ENCODE results near the gene CASD1.

The CASD1 gene

DNA sequence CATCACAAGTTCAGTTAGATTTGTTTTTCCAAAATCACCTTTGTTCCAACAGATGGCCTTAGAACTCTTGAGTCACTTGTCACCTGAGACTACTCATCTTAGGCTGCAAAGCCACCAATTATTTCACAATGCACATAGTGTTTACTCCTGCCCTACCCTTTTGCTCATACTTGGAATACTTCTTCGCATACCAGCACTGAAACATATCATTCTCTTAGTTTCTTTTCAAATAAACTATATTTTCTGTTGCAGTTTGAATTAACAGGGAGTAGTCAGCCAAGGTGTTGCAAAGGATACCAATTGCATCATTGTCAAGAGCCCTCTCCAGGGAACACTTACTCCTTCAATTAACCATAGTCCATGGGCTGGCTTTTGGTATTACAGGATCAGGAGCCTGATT is 71.0 kb downstream of the CASD1 start:
- DNase-seq (ENCODE audit: low read depth), result no peak

DNA sequence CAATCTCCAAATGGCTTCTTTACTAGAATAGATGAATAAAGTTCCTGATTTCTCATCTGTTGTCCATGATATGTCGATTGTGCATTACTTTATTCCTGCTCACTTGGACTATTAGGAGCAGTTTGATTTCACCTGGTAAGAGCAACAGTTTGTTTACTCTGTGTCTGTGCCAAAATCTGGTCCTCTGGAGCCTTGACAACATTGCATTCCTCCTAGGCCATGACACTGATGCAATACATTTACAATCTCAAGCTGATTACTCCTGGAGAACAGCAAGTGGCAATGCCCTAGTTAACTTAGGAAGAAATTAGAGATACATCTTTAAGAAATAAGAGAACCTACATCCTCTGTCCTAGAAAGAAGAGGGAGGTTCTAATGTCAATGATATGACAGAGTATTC is 74.5 kb downstream of the CASD1 start:
- no peak for DNase-seq (ENCODE audit: low read depth)

DNA sequence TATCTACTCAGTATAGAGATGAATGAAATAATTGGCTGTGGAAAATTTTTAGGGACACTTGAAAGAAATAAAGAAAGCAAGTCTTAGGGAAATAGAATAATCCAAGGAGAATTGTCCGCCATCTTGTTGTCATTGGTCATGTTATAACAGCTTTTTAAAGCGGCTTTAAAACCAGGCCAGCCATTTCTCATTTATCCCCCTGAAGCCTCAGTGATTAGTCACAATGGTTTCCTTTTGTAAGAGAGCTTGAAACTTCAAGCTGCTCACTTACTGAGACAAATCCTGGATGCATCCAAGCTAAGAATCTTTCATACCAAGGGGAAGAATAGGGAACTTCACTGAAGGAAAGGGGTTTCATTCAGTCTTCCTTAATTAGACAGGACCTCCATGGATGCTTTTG is 78.5 kb downstream of the CASD1 start:
- no peak for DNase-seq (ENCODE audit: low read depth)

DNA sequence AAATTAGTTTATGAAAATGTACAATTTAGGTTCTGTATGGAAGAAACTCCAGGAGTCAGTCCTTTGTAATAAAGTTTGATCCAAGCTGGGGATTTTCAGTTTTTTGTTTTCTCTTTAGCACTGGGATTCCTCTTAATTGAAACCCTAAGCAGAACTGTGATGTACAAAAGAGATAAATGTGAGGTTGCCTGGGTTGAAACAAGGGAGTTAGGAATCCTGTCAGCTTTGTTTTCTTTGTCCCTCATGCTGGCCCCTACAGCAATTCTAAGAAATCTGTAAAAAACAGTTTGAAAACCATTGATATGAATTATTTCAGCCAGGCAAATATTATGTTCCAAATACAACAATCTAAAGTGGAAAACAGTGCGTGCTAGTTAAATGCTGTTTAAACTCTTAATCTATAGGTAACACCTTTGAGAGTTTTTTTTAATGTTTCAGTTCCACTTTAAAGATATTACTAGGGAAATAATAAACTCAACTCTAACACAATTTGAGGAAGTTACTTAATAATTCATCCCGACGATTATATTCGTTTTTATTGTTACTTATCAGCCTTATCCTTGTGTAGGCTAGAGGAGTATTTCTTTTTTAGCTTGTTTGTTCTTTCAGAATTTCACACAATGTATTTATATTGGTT is 81.0 kb downstream of the CASD1 start:
- no peak for DNase-seq (ENCODE audit: low read depth)

DNA sequence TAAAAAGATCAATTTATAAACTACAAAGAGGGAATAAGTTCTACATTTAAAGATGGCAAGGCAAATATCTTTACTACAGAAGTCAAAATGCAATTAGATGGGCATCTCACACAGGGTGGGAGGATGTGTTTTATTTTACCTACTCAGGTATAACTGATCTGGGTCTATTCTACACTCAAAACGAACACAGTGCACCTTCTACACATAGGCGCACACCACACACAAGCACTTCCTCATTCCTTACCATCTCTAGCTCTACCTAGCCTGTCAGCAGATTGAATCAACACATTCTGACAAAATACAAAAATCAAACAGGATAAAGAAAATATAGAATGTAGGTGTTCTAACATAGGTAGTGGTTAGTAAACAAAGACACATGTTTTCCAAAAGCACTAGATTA is 81.6 kb downstream of the CASD1 start:
- no peak for DNase-seq (ENCODE audit: low read depth)

DNA sequence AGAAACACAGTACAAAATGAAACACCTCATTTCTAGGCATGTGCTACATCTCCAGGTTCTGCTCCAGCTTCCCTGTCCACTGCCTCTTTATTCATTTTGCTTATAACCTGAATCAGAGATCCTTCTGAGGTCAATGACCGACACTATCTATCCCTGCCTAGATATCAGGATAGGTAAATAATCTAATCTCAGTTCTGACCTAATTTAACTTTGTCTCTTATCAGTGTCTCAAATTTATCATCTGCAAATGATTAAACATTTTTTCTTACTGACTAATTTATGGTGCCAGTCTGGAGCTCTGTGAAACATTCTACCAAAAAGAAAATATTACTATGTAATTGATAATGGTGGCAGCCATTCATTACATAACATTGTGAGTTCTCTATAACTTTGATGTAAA is 85.3 kb downstream of the CASD1 start:
- DNase-seq (ENCODE audit: low read depth), result no peak

DNA sequence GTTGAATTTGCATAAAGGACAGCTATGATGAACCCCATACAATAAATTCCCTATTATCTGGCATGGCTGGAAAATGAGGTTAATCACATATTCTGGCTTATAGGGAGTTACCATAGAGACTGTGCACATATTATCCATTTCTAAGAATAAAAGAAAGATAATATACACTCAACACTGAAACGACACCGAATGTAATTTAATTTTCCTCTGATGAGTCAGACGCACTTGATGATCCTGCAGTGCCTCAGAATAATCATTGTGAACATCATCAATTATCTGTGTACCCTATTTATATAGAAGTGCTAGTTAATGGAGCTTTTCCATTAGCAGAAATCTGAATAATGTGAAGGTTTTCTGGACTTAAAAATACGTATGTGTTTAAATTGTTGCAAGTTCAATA is 86.1 kb downstream of the CASD1 start:
- DNase-seq (ENCODE audit: low read depth), result no peak

DNA sequence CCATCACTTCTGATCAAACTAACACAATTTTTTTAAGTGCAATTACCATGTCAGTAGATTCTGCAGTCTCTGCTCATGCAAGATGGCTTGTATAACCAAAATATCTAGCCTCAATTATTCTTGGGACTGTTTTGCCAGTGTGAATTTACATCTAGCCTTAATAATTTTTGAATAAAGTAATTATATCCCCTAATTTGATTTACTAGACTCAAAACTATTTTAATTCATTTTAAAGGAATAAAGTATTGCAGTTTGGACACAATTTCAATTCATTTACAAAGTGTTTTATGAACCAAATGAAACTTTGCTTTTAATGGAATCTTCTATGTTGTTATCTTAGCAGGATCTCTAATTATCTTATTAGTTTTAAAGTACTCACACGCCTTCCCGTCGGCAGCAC is 90.7 kb downstream of the CASD1 start:
- DNase-seq (ENCODE audit: low read depth), result no peak

DNA sequence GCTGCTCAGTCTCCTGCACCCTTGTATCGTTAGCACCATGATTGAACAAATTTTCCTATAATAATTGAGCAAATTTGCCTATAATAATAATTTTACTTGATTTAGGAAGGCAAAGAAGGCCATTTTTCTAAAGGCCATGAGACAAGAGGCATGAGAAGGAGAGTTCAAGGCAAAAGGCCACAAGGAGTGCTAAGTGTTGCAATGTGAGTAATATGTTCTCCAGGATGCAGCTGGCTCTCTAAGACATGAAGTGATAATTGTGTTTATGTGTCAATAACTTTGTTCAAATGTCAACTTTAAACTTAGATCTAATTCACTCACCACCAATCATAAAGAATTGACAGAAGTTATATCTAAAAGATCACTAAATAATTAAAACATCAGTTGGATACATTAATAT is 92.6 kb downstream of the CASD1 start:
- no peak for DNase-seq (ENCODE audit: low read depth)

DNA sequence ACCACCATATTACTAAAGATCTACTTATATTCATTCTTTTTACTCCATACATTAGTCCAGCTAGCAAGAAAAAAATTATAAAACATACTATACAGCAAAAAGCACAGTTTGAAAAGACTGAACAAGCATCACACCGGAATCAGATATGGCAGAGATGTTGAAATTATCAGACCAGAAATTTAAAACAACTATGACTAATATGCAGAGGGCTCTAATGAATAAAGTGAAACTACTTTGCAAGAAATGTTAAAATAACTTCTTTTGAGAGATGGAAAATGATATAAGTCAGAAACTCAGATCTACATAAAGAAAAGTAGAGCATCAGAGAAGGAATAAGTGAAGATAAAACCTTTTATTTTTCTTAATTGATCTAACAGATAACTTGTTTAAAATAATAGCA is 95.4 kb downstream of the CASD1 start:
- DNase-seq (ENCODE audit: low read depth), result no peak
